Kidney (tissue), 14 donors: ENCODE data around the gene MLPH. TPM values are rescaled to one million over a fixed set of nuclear protein-coding genes. Genes with fewer than 3 reads are reported as not detected.

ENCODE experiments used
- DNase-seq, 5 donors: peaks; one replicate each; pipeline ENCODE4 v3.0.0-alpha.2; 2013 to 2020
- FAIRE-seq: peaks from 2 replicates; lab custom pipeline; 2012; peaks lifted over from hg19 to GRCh38; lab: Jason Lieb, UNC
- H3K27ac ChIP-seq, 2 donors: one replicate each; pipeline ENCODE4 v1.7.0; 2013; ENCODE audit warnings: low read depth in 2 of 2, low read length in 2 of 2, inconsistent platforms in 1 of 2
- H3K27me3 ChIP-seq: one replicate; pipeline ENCODE4 v1.7.1; 2013; ENCODE audit warnings: low read length, inconsistent platforms; ENCODE audit not compliant: control insufficient read depth, insufficient read depth
- H3K36me3 ChIP-seq, 3 donors: one replicate each; pipeline versions ENCODE4 v1.7.0 to v1.7.1; 2013; ENCODE audit warnings: low read length in 3 of 3, control low read depth in 1 of 3, inconsistent platforms in 1 of 3; ENCODE audit not compliant: insufficient read depth in 3 of 3, control insufficient read depth in 2 of 3
- H3K4me1 ChIP-seq, 3 donors: one replicate each; pipeline versions ENCODE4 v1.7.0 to v1.7.1; 2013; ENCODE audit warnings: low read length in 3 of 3, inconsistent platforms in 1 of 3, low read depth in 1 of 3; ENCODE audit not compliant: control insufficient read depth in 2 of 3, insufficient read depth in 2 of 3
- H3K4me3 ChIP-seq, 3 donors: one replicate each; pipeline versions ENCODE4 v1.7.0 to v1.8.1; 2013; ENCODE audit warnings: low read length in 3 of 3, control low read depth in 1 of 3, inconsistent platforms in 1 of 3
- H3K9ac ChIP-seq, 3 donors: one replicate each; pipeline versions ENCODE4 v1.7.0 to v1.7.1; 2013; ENCODE audit warnings: low read length in 3 of 3, control low read depth in 1 of 3, inconsistent platforms in 1 of 3
- H3K9me3 ChIP-seq, 3 donors: one replicate each; pipeline versions ENCODE4 v1.7.0 to v1.7.1; 2013; ENCODE audit warnings: low read length in 3 of 3, control low read depth in 1 of 3, inconsistent platforms in 1 of 3; ENCODE audit not compliant: control insufficient read depth in 2 of 3, insufficient read depth in 1 of 3
- CTCF ChIP-seq: IDR thresholded peaks from 3 replicates; pipeline ENCODE4 v1.5.1; 2012; ENCODE audit warnings: mild to moderate bottlenecking, moderate library complexity, borderline replicate concordance; ENCODE audit not compliant: insufficient read depth; ENCODE audit errors: extremely low read depth
- intact Hi-C: fragments of 100-400 bp; cut with DNase I; formaldehyde crosslinking; loops from one replicate; pipeline ENCODE4 v1.11.1; 2022
- polyA plus RNA-seq: library from polyadenylated mRNA; stranded (reverse); fragments of 350-450 nt; fragmentation: Illumina TruSeq; extraction: RNeasy Lipid Tissue Mini Kit (QIAGEN cat#74804); gene quantifications from one replicate; pipeline ENCODE4 v1.2.3, GENCODE V29; 2014; ENCODE audit warnings: low read depth, low replicate concordance; ENCODE audit not compliant: insufficient read depth
- total RNA-seq: library from RNA; stranded (reverse); fragmentation: NEBNext Ultra II Directional; extraction: Animal tissue kit (Norgen Biotek cat#: 25700); gene quantifications from one replicate; pipeline ENCODE4 v1.2.1, GENCODE V29; 2021
- donor health status: control.
- donor health status: control.
- donor health status: control.
- donor health status: control.
- donor health status: control.
- donor health status: DM: yes; HTN: yes; CAD: no.
- donor health status: Normal renal cell carcinoma (clear cell type).

MLPH gene
- total and polyA plus RNA-seq, 2 donors from 2014 or later, result 4.6 to 9.6 TPM

- FAIRE-seq, result no peak
- no peak overlapping the region for H3K27ac ChIP-seq
- no peak for TF ChIP-seq CTCF
These were observed 41.3 kb upstream of the MLPH start for GRCh38 chr2:237445611-237446337.

GRCh38 chr2:237446338-237446665 is 40.7 kb upstream of the MLPH start:
- no peak for TF ChIP-seq CTCF
- FAIRE-seq, result no peak
- Histone ChIP-seq H3K4me1 (peaks cover 0 to 11% (median 7%) of the 10 kb centered on the region in 3 donors), H3K27me3 (no peaks in the 10 kb centered on the region), H3K9me3 (no peaks in the 10 kb centered on the region), H3K4me3 (no peak overlapping the region), H3K9ac (no peak overlapping the region), H3K27ac (no peak overlapping the region), H3K36me3 (no peaks in the 10 kb centered on the region)
- peak in 1 of 5 donors; percentile 72 for DNase-seq
- intact Hi-C loops, result no loop called here

More at GRCh38 chr2:237445611-237446337, 41.3 kb upstream of the MLPH start:
- DNase-seq, result peak in 1 of 5 donors; percentile 38
- H3K4me3 ChIP-seq, result no peak overlapping the region
- no peaks in the 10 kb centered on the region for H3K27me3 ChIP-seq
- H3K9ac ChIP-seq, result no peak overlapping the region
- H3K36me3 ChIP-seq, result no peaks in the 10 kb centered on the region
- intact Hi-C loops, result no loop called here
- H3K4me1 ChIP-seq, result peaks cover 0 to 11% (median 4%) of the 10 kb centered on the region in 3 donors
- no peaks in the 10 kb centered on the region for H3K9me3 ChIP-seq

- peaks cover 0 to 15% (median 3%) of the 10 kb centered on the region in 3 donors for H3K4me1 ChIP-seq
- no peak for FAIRE-seq
- intact Hi-C loops, result no loop called here
- TF ChIP-seq CTCF, result no peak
- H3K9me3 ChIP-seq, result no peaks in the 10 kb centered on the region
- H3K9ac ChIP-seq, result no peak overlapping the region
- no peaks in the 10 kb centered on the region for H3K27me3 ChIP-seq
- no peak for DNase-seq
- no peak overlapping the region for H3K27ac ChIP-seq
- no peaks in the 10 kb centered on the region for H3K36me3 ChIP-seq
- H3K4me3 ChIP-seq, result no peak overlapping the region
These were observed 39.6 kb upstream of the MLPH start for GRCh38 chr2:237447496-237447895.

DNA sequence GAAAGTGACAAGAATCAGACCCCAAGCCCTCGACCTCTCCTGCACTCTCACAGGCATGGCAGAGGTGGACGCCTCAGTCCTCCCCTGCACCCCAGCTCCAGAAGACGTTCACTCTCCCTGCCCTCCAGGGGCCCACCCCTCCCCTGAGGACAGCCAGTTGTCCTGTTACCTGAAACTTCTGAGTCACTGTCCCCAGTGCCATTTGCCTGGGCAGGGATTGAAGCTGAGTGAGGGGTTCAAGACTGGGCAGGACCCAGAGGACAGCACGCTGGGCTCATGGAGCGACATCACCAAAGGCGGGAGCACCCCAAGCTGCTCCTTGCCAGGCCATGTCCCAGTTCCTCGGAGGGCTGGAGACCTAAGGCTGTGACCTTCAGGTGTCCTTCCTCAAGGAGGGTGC is 38.9 kb upstream of the MLPH start:
- no peak for FAIRE-seq
- no peak for DNase-seq
- Histone ChIP-seq H3K4me3 (no peak overlapping the region), H3K9ac (no peak overlapping the region), H3K27ac (no peak overlapping the region), H3K4me1 (peaks cover 0 to 15% (median 3%) of the 10 kb centered on the region in 3 donors), H3K36me3 (no peaks in the 10 kb centered on the region), H3K27me3 (no peaks in the 10 kb centered on the region), H3K9me3 (no peaks in the 10 kb centered on the region)
- TF ChIP-seq CTCF, result no peak
- intact Hi-C loops, result no loop called here
